ENCODE results near the gene PDIK1L. TPM values are rescaled to one million over a fixed set of nuclear protein-coding genes. Genes with fewer than 3 reads are reported as not detected.

The PDIK1L gene
- total RNA-seq, 2 experiments from 2014 or later: 18.3 to 20.2 TPM

DNA sequence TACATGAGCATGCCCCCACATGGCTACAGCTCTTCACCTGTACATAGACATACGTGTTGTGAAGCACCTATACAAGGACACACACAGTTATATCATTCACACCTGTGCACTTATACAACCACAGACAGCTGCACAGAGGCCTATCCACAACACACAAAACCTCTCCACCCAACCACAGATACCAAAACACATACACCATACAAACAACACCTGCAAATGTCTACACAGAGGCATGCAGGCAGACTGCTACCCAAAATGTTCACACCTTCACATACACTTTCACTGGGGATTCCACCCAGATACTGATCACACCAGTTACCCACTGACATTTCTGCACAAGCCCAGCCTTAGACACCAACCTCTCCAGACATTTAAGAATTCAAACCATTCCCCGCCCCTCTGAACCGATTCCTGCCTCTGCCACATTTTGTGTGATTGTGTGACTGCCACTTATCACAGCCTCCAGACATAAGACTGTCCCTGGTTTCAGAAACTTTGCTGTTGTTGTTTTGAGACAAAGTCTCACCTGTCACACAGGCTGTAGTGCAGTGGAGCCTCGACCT is 55.2 kb downstream of the PDIK1L start:
- CTCF ChIA-PET: interaction anchor here (0.6 to 3.3 kb wide), 4 partner anchors 22 to 336 kb away, joined by 3 to 16 read pairs (median 4); partner anchors contain the start of gene CEP85
- Mint-ChIP-seq H3K27ac (no peak overlapping the region), H3K36me3 (no peaks in the 10 kb centered on the region), H3K27me3 (peaks cover 30% of the 10 kb centered on the region), H3K9me3 (ENCODE audit: low read depth) (no peaks in the 10 kb centered on the region), H3K4me3 (no peak overlapping the region), H3K4me1 (peaks cover 36% of the 10 kb centered on the region)
- DNase-seq (no peak), ATAC-seq (no peak)

GRCh38 chr1:26168410-26169197 is 57.0 kb downstream of the PDIK1L start, which contains the start of gene C1orf232:
C1orf232 (minus strand) TSS chr1:26168963; CDS start chr1:26168499, 464 bp downstream.
- Mint-ChIP-seq H3K4me3 (peak within 1 kb of the TSS; percentile 89), H3K4me1 (peaks cover 31% of the 10 kb centered on the region), H3K27me3 (peaks cover 18% of the 10 kb centered on the region), H3K36me3 (no peaks in the 10 kb centered on the region), H3K27ac (peak within 1 kb of the TSS; percentile 88), H3K9me3 (ENCODE audit: low read depth) (no peaks in the 10 kb centered on the region)
- ATAC-seq (no peak), DNase-seq (no peak)
- CTCF ChIA-PET: interaction anchor here (0.9 to 9.8 kb wide), 20 partner anchors 8 to 251 kb away, joined by 3 to 105 read pairs (median 8); partner anchors contain the start of genes CD52, CEP85, CNKSR1 and SH3BGRL3

- Mint-ChIP-seq H3K36me3 (no peaks in the 10 kb centered on the region), H3K27ac (peak overlapping the region; percentile 35), H3K9me3 (ENCODE audit: low read depth) (no peaks in the 10 kb centered on the region), H3K4me3 (peak overlapping the region; percentile 89), H3K4me1 (peaks cover 28% of the 10 kb centered on the region), H3K27me3 (peaks cover 15% of the 10 kb centered on the region)
- no peak for DNase-seq
- CTCF ChIA-PET: interaction anchor here (0.6 to 9.8 kb wide), 60 partner anchors 8 to 331 kb away, joined by 3 to 105 read pairs (median 4); partner anchors contain the start of genes CD52, CEP85, CNKSR1 and PAFAH2
- no peak for ATAC-seq
Measured at GRCh38 chr1:26169198-26169554, 57.6 kb downstream of the PDIK1L start.

DNA sequence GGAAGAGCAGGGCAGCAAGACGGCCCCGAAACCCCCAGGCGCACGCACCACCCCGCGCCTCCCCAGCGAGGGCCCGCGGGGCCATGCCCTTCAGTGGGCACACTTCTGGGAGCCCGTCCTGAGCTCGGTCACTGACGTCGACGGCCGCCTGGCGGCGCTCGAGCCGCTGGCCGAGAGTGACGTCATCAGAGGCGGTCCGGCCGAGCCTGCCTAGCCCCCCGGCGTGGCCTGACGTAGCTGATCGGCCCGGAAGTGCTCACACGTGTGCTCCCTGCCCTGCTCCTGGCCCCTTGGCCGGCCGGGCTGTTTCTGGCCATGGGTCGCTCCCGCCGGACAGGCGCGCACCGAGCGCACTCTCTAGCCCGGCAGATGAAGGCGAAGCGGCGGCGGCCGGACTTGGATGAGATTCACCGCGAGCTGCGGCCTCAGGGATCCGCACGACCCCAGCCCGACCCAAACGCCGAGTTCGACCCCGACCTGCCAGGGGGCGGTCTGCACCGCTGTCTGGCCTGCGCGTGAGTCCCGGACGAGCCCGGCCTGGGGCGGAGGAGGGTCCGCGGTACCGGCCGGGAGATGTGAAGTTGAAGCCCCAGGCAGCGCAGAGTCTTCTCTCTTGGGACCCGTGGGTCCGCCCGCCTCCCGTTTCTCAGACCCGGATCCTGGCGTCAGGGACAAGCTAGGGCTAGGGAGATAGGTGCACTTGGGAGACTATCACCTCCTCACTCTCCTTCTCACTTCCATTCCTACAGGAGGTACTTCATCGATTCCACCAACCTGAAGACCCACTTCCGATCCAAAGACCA is 58.2 kb downstream of the PDIK1L start, which contains the start of gene ZNF593:
Gene ZNF593, plus strand, starts transcription at position 240 of the 803 bp plus-strand sequence. Its CDS starts 76 bp downstream, at position 316.
- DNase-seq: peak; percentile 92
- Mint-ChIP-seq H3K36me3 (no peaks in the 10 kb centered on the region), H3K4me3 (peak within 1 kb of the TSS; percentile 89), H3K27me3 (peaks cover 11% of the 10 kb centered on the region), H3K4me1 (peaks cover 26% of the 10 kb centered on the region), H3K27ac (peak within 1 kb of the TSS; percentile 88), H3K9me3 (ENCODE audit: low read depth) (no peaks in the 10 kb centered on the region)
- CTCF ChIA-PET: interaction anchor here (0.6 to 9.8 kb wide), 68 partner anchors 8 to 330 kb away, joined by 3 to 105 read pairs (median 4); partner anchors contain the start of genes CD52, CEP85, CNKSR1 and DHDDS
- peak; percentile 97 for ATAC-seq

DNA sequence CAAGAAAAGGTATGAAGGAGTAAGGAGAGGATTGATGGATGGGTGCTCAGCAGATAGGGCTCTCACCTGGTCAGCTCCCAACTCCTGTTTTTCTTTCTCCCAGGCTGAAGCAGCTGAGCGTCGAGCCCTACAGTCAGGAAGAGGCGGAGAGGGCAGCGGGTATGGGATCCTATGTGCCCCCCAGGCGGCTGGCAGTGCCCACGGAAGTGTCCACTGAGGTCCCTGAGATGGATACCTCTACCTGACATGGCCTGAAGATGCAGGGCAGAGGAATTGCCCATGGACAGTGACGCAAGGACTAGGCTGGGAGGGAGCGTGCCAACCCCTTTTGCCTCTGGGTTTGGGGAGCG is 58.8 kb downstream of the PDIK1L start:
- DNase-seq (no peak), ATAC-seq (no peak)
- no peaks in the 10 kb centered on the region for H3K9me3 Mint-ChIP-seq (ENCODE audit: low read depth)
- peaks cover 5% of the 10 kb centered on the region for H3K27me3 Mint-ChIP-seq
- peaks cover 21% of the 10 kb centered on the region for H3K4me1 Mint-ChIP-seq
- peak overlapping the region; percentile 88 for H3K27ac Mint-ChIP-seq
- no peaks in the 10 kb centered on the region for H3K36me3 Mint-ChIP-seq
- CTCF ChIA-PET: interaction anchor here (0.8 to 9.8 kb wide), 36 partner anchors 8 to 330 kb away, joined by 3 to 105 read pairs (median 6); partner anchors contain the start of genes CD52, CEP85 and CNKSR1
- H3K4me3 Mint-ChIP-seq: peak overlapping the region; percentile 89

DNA sequence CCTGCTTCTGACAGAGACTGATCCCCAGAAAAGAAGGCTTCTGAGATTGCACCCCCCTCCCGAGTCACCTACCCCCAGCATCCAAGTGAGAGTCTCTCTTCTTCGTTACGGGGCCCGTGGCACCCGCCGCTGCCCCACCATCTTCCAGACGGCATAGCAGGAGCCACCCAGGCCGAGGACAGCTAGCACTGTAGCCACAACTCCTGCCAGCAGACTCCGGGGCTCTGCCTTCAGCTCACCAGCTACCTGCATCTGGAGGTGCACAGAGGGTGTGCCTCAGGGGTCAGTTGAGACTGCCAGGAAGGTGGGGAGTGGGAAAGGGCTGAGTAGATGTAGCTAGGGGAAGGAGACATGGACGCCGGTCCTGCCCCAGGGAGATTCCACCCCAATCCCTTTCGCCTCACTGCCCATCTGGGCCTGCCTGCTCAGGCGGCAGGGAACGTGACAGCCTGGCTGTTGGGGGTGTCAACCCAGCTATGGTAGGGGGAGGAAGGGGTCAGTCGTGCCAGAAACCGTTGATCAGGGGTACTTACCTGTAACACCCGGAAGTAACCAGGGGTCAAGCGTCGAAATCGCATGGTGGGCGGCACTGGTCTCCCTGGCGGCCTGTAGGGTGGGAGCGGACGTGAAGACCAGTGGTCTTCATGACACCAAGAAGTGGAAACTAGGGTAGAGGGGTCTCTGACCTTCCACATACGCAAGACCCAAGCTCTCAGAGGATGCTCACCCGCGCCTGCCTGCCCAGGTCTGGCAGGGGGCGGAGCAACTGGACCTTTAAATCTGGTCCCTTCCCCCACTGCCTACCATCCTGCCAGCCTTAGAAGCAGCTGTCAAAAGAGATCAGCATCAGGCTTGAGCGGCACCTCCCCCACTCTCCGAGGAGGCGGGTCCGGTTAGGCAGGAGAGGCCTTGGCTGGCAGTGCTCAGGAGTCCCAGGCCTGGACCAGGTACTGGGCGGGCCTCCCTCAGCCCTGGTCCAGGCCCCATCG is 59.8 kb downstream of the PDIK1L start, which contains the start of gene ZNF593OS:
Gene ZNF593OS, minus strand, starts transcription at position 749 of the 989 bp plus-strand sequence. Its CDS starts 171 bp downstream, at position 578.
- no peak for ATAC-seq
- no peak within 1 kb of the TSS for H3K27ac Mint-ChIP-seq
- H3K36me3 Mint-ChIP-seq: no peaks in the 10 kb centered on the region
- no peaks in the 10 kb centered on the region for H3K9me3 Mint-ChIP-seq (ENCODE audit: low read depth)
- peak within 1 kb of the TSS; percentile 89 for H3K4me3 Mint-ChIP-seq
- CTCF ChIA-PET: interaction anchor here (0.9 to 9.8 kb wide), 6 partner anchors 10 to 150 kb away, joined by 3 to 105 read pairs (median 4); partner anchors contain the start of gene CEP85
- no peaks in the 10 kb centered on the region for H3K27me3 Mint-ChIP-seq
- no peak for DNase-seq
- H3K4me1 Mint-ChIP-seq: peaks cover 19% of the 10 kb centered on the region

Other genes with a start within 250 kb of the PDIK1L start
- gene PAQR7, start 236.1 kb upstream of the PDIK1L start, total RNA-seq: 1 to 10 TPM; 2.2 to 5.0 TPM
- 100 to 1,000 TPM; 548 to 626 TPM for gene STMN1, start 205.4 kb upstream of the PDIK1L start, total RNA-seq
- 1 to 10 TPM; 9.0 to 9.2 TPM for gene PAFAH2, start 113.8 kb upstream of the PDIK1L start, total RNA-seq
- not detected for gene EXTL1, start 90.0 kb upstream of the PDIK1L start, total RNA-seq
- gene SLC30A2, start 65.7 kb upstream of the PDIK1L start, total RNA-seq: not detected
- gene TRIM63, start 44.2 kb upstream of the PDIK1L start, total RNA-seq: not detected
- not detected for gene FAM110D, start 47.3 kb downstream of the PDIK1L start, total RNA-seq
- not detected for gene C1orf232, start 57.1 kb downstream of the PDIK1L start, total RNA-seq
- 10 to 100 TPM; 40.1 to 48.1 TPM for gene ZNF593, start 58.1 kb downstream of the PDIK1L start, total RNA-seq
- not detected for gene ZNF593OS, start 60.0 kb downstream of the PDIK1L start, total RNA-seq
- gene CNKSR1, start 65.7 kb downstream of the PDIK1L start, total RNA-seq: 1 to 10 TPM; 1.4 to 1.5 TPM
- gene CATSPER4, start 78.8 kb downstream of the PDIK1L start, total RNA-seq: under 1 TPM in 1 of 2 experiments, not detected in 1; 0.15 TPM
- 10 to 100 TPM; 42.0 to 56.3 TPM for gene CEP85, start 122.4 kb downstream of the PDIK1L start, total RNA-seq
- 100 to 1,000 TPM; 562 to 632 TPM for gene SH3BGRL3, start 168.3 kb downstream of the PDIK1L start, total RNA-seq
- gene UBXN11, start 194.8 kb downstream of the PDIK1L start, total RNA-seq: 10 to 100 TPM; 27.7 to 39.3 TPM
- gene CD52, start 206.1 kb downstream of the PDIK1L start, total RNA-seq: 100 to 1,000 TPM; 951 to 971 TPM
- 1 to 10 TPM; 5.7 to 8.6 TPM for gene CRYBG2, start 242.3 kb downstream of the PDIK1L start, total RNA-seq

Data from activated CD8-positive, alpha-beta memory T cell treated with anti-CD3 and anti-CD28 coated beads, Interleukin-2, amount 10 ng/mL, durations not matched to agents 7 days and 5 days (primary cell).